HCT116 (cell line): ENCODE measurements around the gene TBC1D14. TPM values are rescaled to one million over a fixed set of nuclear protein-coding genes. Genes with fewer than 3 reads are reported as not detected.

ENCODE experiments used
- ATAC-seq: fragments of 200-7000 bp; cut with Tn5 transposase; 2 replicates; pipeline ENCODE4 v1.9.1; 2020; ENCODE audit warnings: mild to moderate bottlenecking, moderate library complexity
- BruUV-seq: library from RNA; stranded (reverse); fragments of 400-500 nt; replicated peaks from 2 replicates; lab custom pipeline; 2021; lab: Mats Ljungman, UMichigan
- CTCF ChIA-PET: fragments of 300-600 bp; sonication (Branson Sonifier 250); formaldehyde crosslinking; loops from one replicate; lab custom pipeline; 2021; ENCODE audit warnings: antibody characterized with exemption; lab: Charles Lee
- POLR2A ChIA-PET: fragments of 300-600, 350-600 bp; sonication (Branson Sonifier 250); formaldehyde crosslinking; loops from one replicate; lab custom pipeline; 2021; ENCODE audit warnings: antibody characterized with exemption; lab: Charles Lee
- RAD21 ChIA-PET, 2 experiments: fragments of 300-600 bp; sonication (Branson Sonifier 250); formaldehyde crosslinking; loops; one replicate each; lab custom pipeline; 2023; ENCODE audit warnings: low total read pairs in 2 of 2; ENCODE audit not compliant: uncharacterized antibody in 2 of 2, unreplicated experiment in 2 of 2, low non-redundant PET in 1 of 2; lab: Charles Lee
- DNase-seq: peaks from one replicate; pipeline ENCODE4 v3.0.0-alpha.2; 2010; ENCODE audit warnings: low read depth, low spot score
- H2AFZ ChIP-seq: fragments of 200-600 bp; shearing (Covaris generic), sonication (generic); 2 replicates; pipeline ENCODE4 v1.6.1; 2017; ENCODE audit warnings: low read depth, mixed run types, mixed read lengths, antibody characterized with exemption, low read length; ENCODE audit not compliant: poor library complexity, severe bottlenecking
- H3K27ac ChIP-seq: 2 replicates; pipeline ENCODE4 v1.5.1; 2012; ENCODE audit warnings: low read depth, low read length
- H3K27me3 ChIP-seq: fragments of 200-600 bp; sonication (generic); 2 replicates; pipeline ENCODE4 v1.6.1; 2016; ENCODE audit warnings: mixed run types, low read length, mixed read lengths; ENCODE audit not compliant: insufficient read depth
- H3K36me3 ChIP-seq, 2 experiments: fragments of 200-500 bp in 1 of 2; fragments of 200-600 bp in 1 of 2; sonication (Bioruptor generic) in 1 of 2; sonication (generic) in 1 of 2; 2 replicates each; pipeline versions ENCODE4 v1.5.1 to v1.6.1; 2014 to 2016; ENCODE audit warnings: low read length in 2 of 2, inconsistent platforms in 1 of 2, mixed read lengths in 1 of 2, mixed run types in 1 of 2; ENCODE audit not compliant: insufficient read depth in 2 of 2, control insufficient read depth in 1 of 2
- H3K4me1 ChIP-seq, 2 experiments: fragments of 200-600 bp in 1 of 2; sonication (generic) in 1 of 2; 2 replicates each; pipeline versions ENCODE4 v1.5.1 to v1.6.1; 2012 to 2017; ENCODE audit warnings: low read length in 2 of 2, inconsistent platforms in 1 of 2, mild to moderate bottlenecking in 1 of 2, mixed read lengths in 1 of 2, mixed run types in 1 of 2, moderate library complexity in 1 of 2; ENCODE audit not compliant: insufficient read depth in 2 of 2, control insufficient read depth in 1 of 2
- H3K4me2 ChIP-seq: fragments of 200-600 bp; sonication (generic); 2 replicates; pipeline ENCODE4 v1.6.1; 2017; ENCODE audit warnings: mixed run types, low read length, mixed read lengths
- H3K4me3 ChIP-seq, 2 experiments: fragments of 200-600 bp in 1 of 2; sonication (generic) in 1 of 2; replicated peaks in 1 of 2; 2 replicates each; pipeline ENCODE4 v1.5.1; 2011 to 2016; ENCODE audit warnings: low read length in 2 of 2, control low read depth in 1 of 2, low read depth in 1 of 2, mild to moderate bottlenecking in 1 of 2, mixed read lengths in 1 of 2, mixed run types in 1 of 2
- H3K79me2 ChIP-seq: fragments of 200-600 bp; sonication (generic); 2 replicates; pipeline ENCODE4 v1.6.1; 2017; ENCODE audit warnings: mild to moderate bottlenecking, mixed run types, low read length, moderate library complexity, mixed read lengths; ENCODE audit not compliant: insufficient read depth
- H3K9ac ChIP-seq: fragments of 200-600 bp; sonication (generic); 2 replicates; pipeline ENCODE4 v1.6.1; 2016; ENCODE audit warnings: low read length, mixed read lengths
- H3K9me2 ChIP-seq: fragments of 200-600 bp; sonication (generic), shearing (Covaris generic); 2 replicates; pipeline ENCODE4 v1.6.1; 2017; ENCODE audit warnings: mixed run types, mild to moderate bottlenecking, moderate library complexity; ENCODE audit not compliant: insufficient read depth
- H3K9me3 ChIP-seq, 2 experiments: fragments of 200-500 bp in 1 of 2; fragments of 200-600 bp in 1 of 2; sonication (Bioruptor generic) in 1 of 2; sonication (generic) in 1 of 2; 2 replicates each; pipeline ENCODE4 v1.6.1; 2014 to 2017; ENCODE audit warnings: low read length in 2 of 2, mixed read lengths in 2 of 2, inconsistent platforms in 1 of 2, low read depth in 1 of 2, mild to moderate bottlenecking in 1 of 2, mixed run types in 1 of 2, moderate library complexity in 1 of 2; ENCODE audit not compliant: control insufficient read depth in 1 of 2, insufficient read depth in 1 of 2
- H4K20me1 ChIP-seq: fragments of 200-600 bp; sonication (generic), shearing (Covaris generic); 2 replicates; pipeline ENCODE4 v1.6.1; 2017; ENCODE audit warnings: mixed run types, mild to moderate bottlenecking, moderate library complexity; ENCODE audit not compliant: insufficient read depth
- CEBPB ChIP-seq: IDR thresholded peaks from 2 replicates; pipeline ENCODE4 v1.6.1; 2012; ENCODE audit warnings: low read depth
- EGR1 ChIP-seq: IDR thresholded peaks from 2 replicates; pipeline ENCODE4 v1.6.1; 2012; ENCODE audit warnings: low read depth
- JUND ChIP-seq: IDR thresholded peaks from 2 replicates; pipeline ENCODE4 v1.6.1; 2012
- MAX ChIP-seq: IDR thresholded peaks from 2 replicates; pipeline ENCODE4 v1.6.1; 2012
- POLR2A ChIP-seq: IDR thresholded peaks from 2 replicates; pipeline ENCODE4 v1.7.0; 2011; ENCODE audit warnings: borderline replicate concordance; ENCODE audit not compliant: insufficient read depth, insufficient read length; ENCODE audit errors: extremely low read depth
- POLR2AphosphoS5 ChIP-seq: IDR thresholded peaks from 2 replicates; pipeline ENCODE4 v1.6.1; 2011; ENCODE audit warnings: mild to moderate bottlenecking, low read depth, low read length, moderate library complexity
- REST ChIP-seq: IDR thresholded peaks from 2 replicates; pipeline ENCODE4 v1.6.1; 2012; ENCODE audit warnings: low read depth
- SIN3A ChIP-seq: IDR thresholded peaks from 2 replicates; pipeline ENCODE4 v1.6.1; 2012; ENCODE audit warnings: low read depth
- SP1 ChIP-seq: IDR thresholded peaks from 2 replicates; pipeline ENCODE4 v1.6.1; 2012; ENCODE audit warnings: low read depth
- SRF ChIP-seq: IDR thresholded peaks from 2 replicates; pipeline ENCODE4 v1.6.1; 2012; ENCODE audit warnings: low read depth
- YY1 ChIP-seq: IDR thresholded peaks from 2 replicates; pipeline ENCODE4 v1.6.1; 2011; ENCODE audit warnings: low read length, low read depth, moderate library complexity, mild to moderate bottlenecking; ENCODE audit not compliant: insufficient replicate concordance; ENCODE audit errors: extremely low read depth
- ZBTB33 ChIP-seq: IDR thresholded peaks from 2 replicates; pipeline ENCODE4 v1.6.1; 2011; ENCODE audit warnings: mild to moderate bottlenecking, low read length, moderate library complexity; ENCODE audit not compliant: insufficient replicate concordance; ENCODE audit errors: extremely low read depth
- ZFX ChIP-seq: fragments of 450-650 bp; IDR thresholded peaks from 2 replicates; pipeline ENCODE4 v1.6.1; 2017
- ZNF274 ChIP-seq: fragments of 200-500 bp; sonication (Bioruptor generic); IDR thresholded peaks from 2 replicates; pipeline ENCODE4 v1.6.1; 2014; ENCODE audit warnings: mild to moderate bottlenecking, low read depth, low read length, inconsistent platforms
- intact Hi-C: fragments of 100-400 bp; cut with micrococcal nuclease; formaldehyde crosslinking; loops from 2 replicates; pipeline ENCODE4 v1.10.0; 2022
- total RNA-seq: library from RNA; stranded (reverse); gene quantifications from one replicate; pipeline ENCODE4 v1.2.1, GENCODE V29; 2021; ENCODE audit not compliant: unreplicated experiment

TBC1D14 gene
- total RNA-seq, 1 experiment from 2014 or later = 62.9 TPM

- Histone ChIP-seq H3K27me3 (no peaks in the 10 kb centered on the region), H3K4me1 (peaks cover 0 to 7% of the 10 kb centered on the region in 2 experiments; a peak in 1 of 4 replicates), H2AFZ (no peak overlapping the region), H3K27ac (no peak overlapping the region), H3K79me2 (peaks cover 9% of the 10 kb centered on the region; the same call in 1 of the 2 replicates), H4K20me1 (no peaks in the 10 kb centered on the region), H3K9ac (no peak overlapping the region), H3K4me3 (no peak overlapping the region), H3K9me2 (no peaks in the 10 kb centered on the region), H3K9me3 (no peaks in the 10 kb centered on the region), H3K4me2 (no peak overlapping the region), H3K36me3 (no peaks in the 10 kb centered on the region; a peak in 1 of 4 replicates)
- ChIA-PET RAD21 (interaction anchor here in 1 of 2 experiments (0.7 kb wide), 1 partner anchor 48 kb away, joined by 3 read pairs; no protein-coding TSS in a partner anchor), POLR2A (no interaction called here), CTCF (interaction anchor here (1.2 kb wide), 1 partner anchor 9 kb away, joined by 5 read pairs; no protein-coding TSS in a partner anchor)
- TF ChIP-seq SIN3A (no peak), EGR1 (no peak), POLR2A (no peak), SP1 (no peak), POLR2AphosphoS5 (no peak), REST (no peak), JUND (no peak), ZFX (no peak), CEBPB (no peak), ZBTB33 (no peak), YY1 (no peak), ZNF274 (no peak), MAX (no peak), SRF (no peak)
- intact Hi-C loops = no loop called here
- no peak for DNase-seq
- no peak for ATAC-seq
- no TSS peak for BruUV-seq
Observed at GRCh38 chr4:6965329-6965728, 55.7 kb downstream of the TBC1D14 start.
